Measurements from ENCODE around the gene JADE1. TPM values are rescaled to one million over a fixed set of nuclear protein-coding genes. Genes with fewer than 3 reads are reported as not detected.
A peak's percentile ranks its signal among the peaks of the same experiment; 100 is the strongest.

JADE1 gene
- total and polyA plus RNA-seq, 2 of the 13 experiments (the other 11 are each of a cell fraction or from before 2014, with no cell fraction given), result 5.4 to 19.3 TPM

DNA sequence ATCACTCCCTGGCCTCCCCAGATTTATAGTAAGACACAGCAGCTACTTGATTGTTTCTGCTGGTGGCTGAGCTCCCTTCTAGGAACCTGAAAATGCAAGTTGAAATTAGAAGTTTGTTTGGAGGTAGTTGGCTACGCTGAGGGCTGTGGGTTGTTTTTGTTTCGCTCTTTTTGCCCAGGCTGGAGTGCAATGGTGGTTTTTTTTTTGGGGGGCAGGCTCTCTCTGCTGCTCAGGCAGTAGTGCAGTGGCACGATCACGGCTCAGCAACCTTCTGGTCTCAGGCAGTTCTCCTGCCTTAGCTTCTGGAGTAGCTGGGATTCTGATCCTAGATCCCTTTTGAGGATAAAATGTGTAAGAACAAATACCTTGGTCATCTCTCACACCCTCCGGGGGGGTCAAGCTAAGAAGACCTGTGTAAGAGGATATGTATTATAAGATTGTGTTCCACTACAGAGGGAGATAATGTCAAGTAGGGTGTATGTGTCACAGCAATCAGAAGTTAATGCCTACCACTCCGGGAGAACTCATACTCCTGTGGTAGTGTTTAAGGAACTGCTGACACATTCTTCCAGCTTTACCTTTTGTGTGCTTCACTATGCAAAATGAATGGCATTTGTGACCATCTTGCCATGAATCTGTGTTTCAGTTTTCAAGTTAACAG lies 9.7 kb downstream of the JADE1 start:
- Histone ChIP-seq H3K4me3 (replicated peaks in 1 of 3; ENCODE audit: insufficient read depth in 1 of 3, low read depth in 2 of 3, low read length in 3 of 3) (no peak overlapping the region), H3K4me1 (ENCODE audit: insufficient read depth, low read length) (peaks cover 47% of the 10 kb centered on the region), H2AFZ (ENCODE audit: low read length) (no peak overlapping the region), H3K36me3 (replicated peaks in 1 of 2; ENCODE audit: control insufficient read depth in 1 of 2, insufficient read depth in 2 of 2, low read length in 2 of 2) (no peaks in the 10 kb centered on the region), H3K9ac (ENCODE audit: insufficient read depth, low read depth, low read length) (no peak overlapping the region), H3K9me3 (ENCODE audit: low read length) (no peaks in the 10 kb centered on the region), H3K79me2 (ENCODE audit: insufficient read depth, low read length) (peaks cover 90% of the 10 kb centered on the region), H3K27ac (ENCODE audit: extremely low read length, insufficient read depth, low read length) (no peak overlapping the region), H3K4me2 (ENCODE audit: low read depth, low read length) (no peak overlapping the region), H3K27me3 (ENCODE audit: control insufficient read depth in 1 of 2, insufficient read depth in 2 of 2, low read length in 2 of 2) (no peaks in the 10 kb centered on the region), H4K20me1 (ENCODE audit: insufficient read depth, low read length) (peaks cover 4% of the 10 kb centered on the region; the same call in 1 of the 2 replicates)
- ChIA-PET POLR2A (no interaction called here), CTCF (ENCODE audit: low intra/inter-chr PET ratio, low total read pairs) (no interaction called here)
- DNase-seq (ENCODE audit: low spot score) (no peak), ATAC-seq (peak; percentile 34; the same call in 2 of the 3 replicates), FAIRE-seq (no peak)
- WGBS (ENCODE audit: low lambda C conversion rate), result 82% methylated on average over 6 of the region's 6 CpGs
- in situ Hi-C loops (cut with HindIII; ENCODE audit: extremely low pct_ligation_motif_present, low pct_unique_long_range_greater_than_20kb), result loop anchor here (25.0 kb wide), 1 partner anchor 257 kb away; no protein-coding TSS in a partner anchor
- intact Hi-C loops (cut with micrococcal nuclease; ENCODE audit: unreplicated experiment), result no loop called here
- no TSS peak for BruUV-seq (replicated peaks)
- TF ChIP-seq ELF4 (CRISPR knock-in tag; IDR thresholded peaks at IDR 0.05; ENCODE audit: borderline replicate concordance) (no peak), GMEB2 (CRISPR knock-in tag; IDR thresholded peaks at IDR 0.05; ENCODE audit: low read depth) (no peak), ZBTB7A (CRISPR knock-in tag; IDR thresholded peaks at IDR 0.05) (no peak), SIN3B (IDR thresholded peaks at IDR 0.05; ENCODE audit: low read length) (no peak), SCMH1 (CRISPR knock-in tag; IDR thresholded peaks at IDR 0.05; ENCODE audit: borderline replicate concordance) (no peak), HDAC2 (CRISPR knock-in tag; IDR thresholded peaks at IDR 0.05) (no peak), HNRNPUL1 (IDR thresholded peaks at IDR 0.05; ENCODE audit: low read depth, low read length) (no peak), ZNF790 (CRISPR knock-in tag; IDR thresholded peaks at IDR 0.05; ENCODE audit: borderline replicate concordance) (no peak), ZFY (CRISPR knock-in tag; IDR thresholded peaks at IDR 0.05) (no peak), ZNF782 (CRISPR knock-in tag; IDR thresholded peaks at IDR 0.05; ENCODE audit: borderline replicate concordance) (no peak), YEATS4 (CRISPR knock-in tag; IDR thresholded peaks at IDR 0.05; ENCODE audit: borderline replicate concordance) (no peak), PCBP1 (IDR thresholded peaks at IDR 0.05; ENCODE audit: borderline replicate concordance, low read depth, low read length) (no peak), ZBTB7B (CRISPR knock-in tag; IDR thresholded peaks at IDR 0.05) (no peak), DMTF1 (CRISPR knock-in tag; IDR thresholded peaks at IDR 0.05) (no peak), SP4 (CRISPR knock-in tag; IDR thresholded peaks at IDR 0.05) (no peak)
- TF ChIP-seq, protein P1, sequence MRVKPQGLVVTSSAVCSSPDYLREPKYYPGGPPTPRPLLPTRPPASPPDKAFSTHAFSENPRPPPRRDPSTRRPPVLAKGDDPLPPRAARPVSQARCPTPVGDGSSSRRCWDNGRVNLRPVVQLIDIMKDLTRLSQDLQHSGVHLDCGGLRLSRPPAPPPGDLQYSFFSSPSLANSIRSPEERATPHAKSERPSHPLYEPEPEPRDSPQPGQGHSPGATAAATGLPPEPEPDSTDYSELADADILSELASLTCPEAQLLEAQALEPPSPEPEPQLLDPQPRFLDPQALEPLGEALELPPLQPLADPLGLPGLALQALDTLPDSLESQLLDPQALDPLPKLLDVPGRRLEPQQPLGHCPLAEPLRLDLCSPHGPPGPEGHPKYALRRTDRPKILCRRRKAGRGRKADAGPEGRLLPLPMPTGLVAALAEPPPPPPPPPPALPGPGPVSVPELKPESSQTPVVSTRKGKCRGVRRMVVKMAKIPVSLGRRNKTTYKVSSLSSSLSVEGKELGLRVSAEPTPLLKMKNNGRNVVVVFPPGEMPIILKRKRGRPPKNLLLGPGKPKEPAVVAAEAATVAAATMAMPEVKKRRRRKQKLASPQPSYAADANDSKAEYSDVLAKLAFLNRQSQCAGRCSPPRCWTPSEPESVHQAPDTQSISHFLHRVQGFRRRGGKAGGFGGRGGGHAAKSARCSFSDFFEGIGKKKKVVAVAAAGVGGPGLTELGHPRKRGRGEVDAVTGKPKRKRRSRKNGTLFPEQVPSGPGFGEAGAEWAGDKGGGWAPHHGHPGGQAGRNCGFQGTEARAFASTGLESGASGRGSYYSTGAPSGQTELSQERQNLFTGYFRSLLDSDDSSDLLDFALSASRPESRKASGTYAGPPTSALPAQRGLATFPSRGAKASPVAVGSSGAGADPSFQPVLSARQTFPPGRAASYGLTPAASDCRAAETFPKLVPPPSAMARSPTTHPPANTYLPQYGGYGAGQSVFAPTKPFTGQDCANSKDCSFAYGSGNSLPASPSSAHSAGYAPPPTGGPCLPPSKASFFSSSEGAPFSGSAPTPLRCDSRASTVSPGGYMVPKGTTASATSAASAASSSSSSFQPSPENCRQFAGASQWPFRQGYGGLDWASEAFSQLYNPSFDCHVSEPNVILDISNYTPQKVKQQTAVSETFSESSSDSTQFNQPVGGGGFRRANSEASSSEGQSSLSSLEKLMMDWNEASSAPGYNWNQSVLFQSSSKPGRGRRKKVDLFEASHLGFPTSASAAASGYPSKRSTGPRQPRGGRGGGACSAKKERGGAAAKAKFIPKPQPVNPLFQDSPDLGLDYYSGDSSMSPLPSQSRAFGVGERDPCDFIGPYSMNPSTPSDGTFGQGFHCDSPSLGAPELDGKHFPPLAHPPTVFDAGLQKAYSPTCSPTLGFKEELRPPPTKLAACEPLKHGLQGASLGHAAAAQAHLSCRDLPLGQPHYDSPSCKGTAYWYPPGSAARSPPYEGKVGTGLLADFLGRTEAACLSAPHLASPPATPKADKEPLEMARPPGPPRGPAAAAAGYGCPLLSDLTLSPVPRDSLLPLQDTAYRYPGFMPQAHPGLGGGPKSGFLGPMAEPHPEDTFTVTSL (CRISPR knock-in tag; IDR thresholded peaks at IDR 0.05; ENCODE audit: borderline replicate concordance), result no peak
